Lower lobe of right lung (tissue), 2 donors: ENCODE measurements around the gene UNC5CL. TPM values are rescaled to one million over a fixed set of nuclear protein-coding genes. Genes with fewer than 3 reads are reported as not detected.

Experiments
- ATAC-seq, 2 donors: fragments of 200-7000 bp; cut with Tn5 transposase; one replicate each; pipeline ENCODE4 v1.9.1; 2020 to 2022; ENCODE audit warnings: mild to moderate bottlenecking in 2 of 2, moderate library complexity in 2 of 2
- DNase-seq: peaks from one replicate; pipeline ENCODE4 v3.0.0-alpha.2; 2020
- H3K27ac ChIP-seq: fragments of 200-600 bp; one replicate; pipeline ENCODE4 v1.8.0; 2022
- H3K27me3 ChIP-seq: fragments of 200-600 bp; one replicate; pipeline ENCODE4 v1.8.0; 2022; ENCODE audit warnings: low read depth
- H3K36me3 ChIP-seq: fragments of 200-600 bp; one replicate; pipeline ENCODE4 v1.8.0; 2022; ENCODE audit warnings: mild to moderate bottlenecking
- H3K4me1 ChIP-seq: fragments of 200-600 bp; one replicate; pipeline ENCODE4 v1.8.0; 2022
- H3K4me3 ChIP-seq: fragments of 200-600 bp; one replicate; pipeline ENCODE4 v1.8.0; 2022; ENCODE audit warnings: mild to moderate bottlenecking
- H3K9me3 ChIP-seq: fragments of 200-600 bp; one replicate; pipeline ENCODE4 v1.8.0; 2022
- CTCF ChIP-seq: fragments of 200-600 bp; IDR thresholded peaks from one replicate; pipeline ENCODE4 v1.8.0; 2022; ENCODE audit warnings: antibody characterized with exemption, mild to moderate bottlenecking
- intact Hi-C: fragments of 100-400 bp; cut with DNase I; formaldehyde crosslinking; loops from one replicate; pipeline ENCODE4 v1.11.0; 2022
- total RNA-seq: library from RNA; stranded (reverse); fragmentation: NEBNext Ultra II Directional; extraction: Animal tissue kit (Norgen Biotek cat#: 25700); gene quantifications from one replicate; pipeline ENCODE4 v1.2.1, GENCODE V29; 2021
- donor health status: DM: no; HTN: yes; CAD: no; lungs with severe emphysema.

The UNC5CL gene
- total RNA-seq, 1 donor from 2014 or later: 1.1 TPM

- DNase-seq (no peak), ATAC-seq (no peak)
- TF ChIP-seq CTCF: no peak
- intact Hi-C loops: no loop called here
- Histone ChIP-seq H3K9me3 (no peaks in the 10 kb centered on the region), H3K27ac (no peak overlapping the region), H3K27me3 (no peaks in the 10 kb centered on the region), H3K4me1 (no peaks in the 10 kb centered on the region), H3K36me3 (no peaks in the 10 kb centered on the region), H3K4me3 (no peak overlapping the region)
These were observed 61.9 kb downstream of the UNC5CL start for GRCh38 chr6:40977085-40977484.

Other genes starting within 250 kb of the UNC5CL start
- not detected for gene TSPO2, start 3.2 kb upstream of the UNC5CL start, total RNA-seq
- gene APOBEC2, start 14.0 kb upstream of the UNC5CL start, total RNA-seq: 0.65 TPM
- 28.7 TPM for gene OARD1, start 33.1 kb upstream of the UNC5CL start, total RNA-seq
- 21.0 TPM for gene NFYA, start 33.8 kb upstream of the UNC5CL start, total RNA-seq
- 2.0 TPM for gene TREML1, start 115.1 kb upstream of the UNC5CL start, total RNA-seq
- 58.5 TPM for gene TREM2, start 123.9 kb upstream of the UNC5CL start, total RNA-seq
- 1.4 TPM for gene TREML2, start 161.9 kb upstream of the UNC5CL start, total RNA-seq
- not detected for gene TREML4, start 189.1 kb upstream of the UNC5CL start, total RNA-seq
- gene TREM1, start 247.5 kb upstream of the UNC5CL start, total RNA-seq: 160 TPM